Ishikawa (cell line): ENCODE data around the gene MUC5AC.

Experiments used
- CEBPB ChIP-seq: IDR thresholded peaks from 2 replicates; pipeline ENCODE4 v1.6.1; 2012
- CREB1 ChIP-seq: IDR thresholded peaks from 2 replicates; pipeline ENCODE4 v1.6.1; 2012; ENCODE audit warnings: low read depth
- EGR1 ChIP-seq: IDR thresholded peaks from 2 replicates; pipeline ENCODE4 v1.6.1; 2012
- EP300 ChIP-seq: IDR thresholded peaks from 2 replicates; pipeline ENCODE4 v1.6.1; 2012; ENCODE audit warnings: borderline replicate concordance
- FOXM1 ChIP-seq: IDR thresholded peaks from 2 replicates; pipeline ENCODE4 v1.6.1; 2012; ENCODE audit warnings: low read depth, borderline replicate concordance
- MAX ChIP-seq: IDR thresholded peaks from 2 replicates; pipeline ENCODE4 v1.6.1; 2012
- NFIC ChIP-seq: IDR thresholded peaks from 2 replicates; pipeline ENCODE4 v1.6.1; 2012
- RAD21 ChIP-seq: IDR thresholded peaks from 2 replicates; pipeline ENCODE4 v1.6.1; 2012; ENCODE audit warnings: low read depth
- TAF1 ChIP-seq: IDR thresholded peaks from 2 replicates; pipeline ENCODE4 v1.6.1; 2012; ENCODE audit warnings: low read depth, mild to moderate bottlenecking
- TCF12 ChIP-seq: IDR thresholded peaks from 2 replicates; pipeline ENCODE4 v1.6.1; 2012; ENCODE audit warnings: low read depth
- TEAD4 ChIP-seq: IDR thresholded peaks from 2 replicates; pipeline ENCODE4 v1.6.1; 2012
- USF1 ChIP-seq: IDR thresholded peaks from 2 replicates; pipeline ENCODE4 v1.6.1; 2012
- YY1 ChIP-seq: IDR thresholded peaks from 2 replicates; pipeline ENCODE4 v1.6.1; 2012; ENCODE audit warnings: low read depth
- ZBTB7A ChIP-seq: IDR thresholded peaks from 2 replicates; pipeline ENCODE4 v1.6.1; 2012; ENCODE audit warnings: low read depth
- TF ChIP-seq, protein P1 (sequence below): IDR thresholded peaks from 2 replicates; pipeline ENCODE4 v1.6.1; 2012; ENCODE audit warnings: low read depth, mild to moderate bottlenecking

Gene MUC5AC

DNA sequence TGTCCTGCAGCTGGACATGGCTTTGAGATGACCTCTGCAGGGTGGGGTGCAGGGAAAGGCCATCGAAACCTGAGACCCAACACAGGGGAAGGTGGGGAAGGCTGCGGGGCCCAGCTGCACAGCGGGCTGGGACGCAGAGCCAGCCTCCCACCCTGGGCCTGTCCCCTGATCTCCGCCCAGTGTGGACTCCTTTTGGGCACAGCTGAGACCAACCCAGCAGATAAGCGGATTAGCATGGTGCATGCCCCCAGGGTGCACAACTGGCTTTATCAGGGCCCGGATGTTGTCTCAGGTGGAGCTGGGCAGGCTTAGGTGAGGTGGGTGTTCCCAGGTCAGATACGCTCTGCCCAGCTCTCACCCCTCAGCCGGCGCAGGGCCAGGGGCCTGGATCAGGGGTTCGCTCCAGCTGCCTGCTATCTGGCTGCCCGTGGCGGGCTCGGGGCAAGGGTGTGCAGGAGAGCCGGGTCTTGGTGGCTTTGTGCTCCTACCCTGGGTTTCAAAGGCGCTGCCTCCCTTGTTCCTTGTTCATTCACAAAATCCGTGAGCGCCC is 28.1 kb upstream of the MUC5AC start:
- TF ChIP-seq TEAD4 (no peak), FOXM1 (no peak), MAX (no peak), RAD21 (no peak), TCF12 (no peak), USF1 (no peak), YY1 (no peak), ZBTB7A (no peak), NFIC (no peak), TAF1 (no peak), CEBPB (no peak), EGR1 (no peak)
- TF ChIP-seq, protein P1, sequence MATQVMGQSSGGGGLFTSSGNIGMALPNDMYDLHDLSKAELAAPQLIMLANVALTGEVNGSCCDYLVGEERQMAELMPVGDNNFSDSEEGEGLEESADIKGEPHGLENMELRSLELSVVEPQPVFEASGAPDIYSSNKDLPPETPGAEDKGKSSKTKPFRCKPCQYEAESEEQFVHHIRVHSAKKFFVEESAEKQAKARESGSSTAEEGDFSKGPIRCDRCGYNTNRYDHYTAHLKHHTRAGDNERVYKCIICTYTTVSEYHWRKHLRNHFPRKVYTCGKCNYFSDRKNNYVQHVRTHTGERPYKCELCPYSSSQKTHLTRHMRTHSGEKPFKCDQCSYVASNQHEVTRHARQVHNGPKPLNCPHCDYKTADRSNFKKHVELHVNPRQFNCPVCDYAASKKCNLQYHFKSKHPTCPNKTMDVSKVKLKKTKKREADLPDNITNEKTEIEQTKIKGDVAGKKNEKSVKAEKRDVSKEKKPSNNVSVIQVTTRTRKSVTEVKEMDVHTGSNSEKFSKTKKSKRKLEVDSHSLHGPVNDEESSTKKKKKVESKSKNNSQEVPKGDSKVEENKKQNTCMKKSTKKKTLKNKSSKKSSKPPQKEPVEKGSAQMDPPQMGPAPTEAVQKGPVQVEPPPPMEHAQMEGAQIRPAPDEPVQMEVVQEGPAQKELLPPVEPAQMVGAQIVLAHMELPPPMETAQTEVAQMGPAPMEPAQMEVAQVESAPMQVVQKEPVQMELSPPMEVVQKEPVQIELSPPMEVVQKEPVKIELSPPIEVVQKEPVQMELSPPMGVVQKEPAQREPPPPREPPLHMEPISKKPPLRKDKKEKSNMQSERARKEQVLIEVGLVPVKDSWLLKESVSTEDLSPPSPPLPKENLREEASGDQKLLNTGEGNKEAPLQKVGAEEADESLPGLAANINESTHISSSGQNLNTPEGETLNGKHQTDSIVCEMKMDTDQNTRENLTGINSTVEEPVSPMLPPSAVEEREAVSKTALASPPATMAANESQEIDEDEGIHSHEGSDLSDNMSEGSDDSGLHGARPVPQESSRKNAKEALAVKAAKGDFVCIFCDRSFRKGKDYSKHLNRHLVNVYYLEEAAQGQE, result no peak

- no peak for TF ChIP-seq TAF1
- no peak for TF ChIP-seq EP300
- TF ChIP-seq NFIC, result no peak
- no peak for TF ChIP-seq EGR1
- no peak for TF ChIP-seq ZBTB7A
- TF ChIP-seq CEBPB, result no peak
Measured at GRCh38 chr11:1130276-1131032, 27.3 kb upstream of the MUC5AC start.

DNA sequence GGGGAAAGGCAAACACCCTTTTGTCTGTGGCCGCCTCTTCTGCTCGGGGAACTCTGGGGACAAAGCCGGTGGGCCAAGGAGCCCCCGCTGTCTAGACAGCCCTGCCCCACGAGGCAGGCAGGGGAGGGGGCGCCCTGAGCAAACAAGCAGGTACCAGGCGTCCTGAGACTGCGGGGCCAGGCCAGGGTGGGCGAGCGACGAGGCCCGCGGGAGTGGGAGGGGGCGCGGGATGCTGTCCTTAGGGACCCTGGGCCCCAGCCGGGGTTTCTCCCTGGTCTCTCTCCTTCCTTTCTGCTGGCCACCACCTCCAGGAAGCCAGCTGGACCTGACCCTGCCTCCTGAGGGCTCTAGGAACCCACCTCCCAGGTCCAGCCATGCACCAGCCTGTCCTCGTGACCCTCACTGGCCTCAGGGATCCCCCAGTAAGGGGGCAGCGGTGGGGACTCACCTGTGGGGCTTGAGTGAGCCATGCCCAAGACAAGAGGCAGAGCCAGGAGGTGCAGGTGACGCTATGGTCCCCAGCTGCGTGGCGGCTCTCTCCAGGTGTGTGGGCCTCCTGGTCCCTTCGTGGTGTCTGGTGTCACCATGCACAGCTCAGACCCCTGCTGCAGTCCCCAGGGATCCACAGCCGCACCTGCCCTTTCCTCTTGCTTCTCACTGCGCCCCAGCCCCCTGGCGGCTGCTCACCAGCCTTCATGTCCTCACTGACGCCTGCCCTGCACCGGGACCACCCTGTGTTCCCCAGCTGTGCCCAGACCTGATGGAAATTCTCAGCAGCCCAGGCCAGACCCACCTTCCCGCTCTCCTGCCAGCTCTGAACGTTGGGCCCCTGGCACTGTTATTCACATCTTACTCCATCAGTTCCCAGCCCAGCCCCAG is 26.5 kb upstream of the MUC5AC start:
- TF ChIP-seq NFIC, result no peak
- no peak; the same call in 1 of the 2 replicates for TF ChIP-seq TCF12
- TF ChIP-seq, protein P1, result no peak
- TF ChIP-seq TAF1, result no peak
- no peak for TF ChIP-seq RAD21
- TF ChIP-seq ZBTB7A, result no peak
- no peak for TF ChIP-seq TEAD4
- no peak for TF ChIP-seq USF1
- no peak for TF ChIP-seq MAX
- TF ChIP-seq CEBPB, result no peak
- TF ChIP-seq FOXM1, result no peak
- TF ChIP-seq CREB1, result no peak
- TF ChIP-seq EGR1, result no peak
- no peak for TF ChIP-seq EP300
- TF ChIP-seq YY1, result no peak

- TF ChIP-seq TEAD4, result no peak
- no peak for TF ChIP-seq EGR1
Measured at GRCh38 chr11:1134848-1135445, 22.8 kb upstream of the MUC5AC start.

- TF ChIP-seq USF1 (no peak), CREB1 (no peak), EGR1 (no peak), EP300 (no peak), ZBTB7A (no peak), MAX (no peak), TCF12 (no peak), YY1 (no peak), CEBPB (no peak), TAF1 (no peak), NFIC (no peak), FOXM1 (no peak)
- TF ChIP-seq, protein P1, result no peak
Measured at GRCh38 chr11:1138097-1138496, 19.7 kb upstream of the MUC5AC start.
